Erythroblast (primary cell): ENCODE data around the gene AFF3.

ENCODE experiments used
- GATA1 ChIP-seq: IDR thresholded peaks from 2 replicates; pipeline ENCODE4 v1.6.1; 2011; ENCODE audit warnings: low read depth, mild to moderate bottlenecking, control low read depth, low read length, moderate library complexity
- POLR2A ChIP-seq: IDR thresholded peaks from 2 replicates; pipeline ENCODE4 v1.6.1; 2011; ENCODE audit warnings: mild to moderate bottlenecking, low read length

DNA sequence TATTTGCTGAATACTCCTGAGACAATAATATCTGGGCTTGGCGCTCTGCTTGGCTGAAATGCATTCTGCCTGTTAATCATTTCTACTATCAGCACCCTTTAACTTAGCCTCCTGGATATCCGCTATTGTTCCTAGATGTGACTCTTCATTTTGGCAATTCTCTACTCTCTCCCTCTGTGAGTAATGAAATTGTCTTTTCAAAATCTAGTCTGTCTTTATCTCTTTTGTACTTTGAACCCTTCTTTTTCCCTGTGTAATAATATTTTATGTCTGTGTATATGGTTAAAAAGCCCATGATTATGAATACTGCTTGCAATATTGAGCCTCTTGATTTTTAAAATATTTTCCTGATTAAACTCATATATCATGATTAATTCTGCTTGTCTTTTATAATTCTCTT lies 646.4 kb downstream of the AFF3 start:
- TF ChIP-seq POLR2A (no peak), GATA1 (no peak)
